HepG2 (cell line): ENCODE results near the gene SYT7.

Experiments
- HMGXB4 ChIP-seq, 2 experiments: sonication (generic) in 1 of 2; formaldehyde crosslinking in 1 of 2; IDR thresholded peaks; 2 replicates each; pipeline versions ENCODE4 v1.4.0 to v1.6.1; 2018 to 2020; ENCODE audit warnings: missing genetic modification reagents in 2 of 2, borderline replicate concordance in 1 of 2, low read depth in 1 of 2, mild to moderate bottlenecking in 1 of 2, missing biosample characterization in 1 of 2
- HNRNPUL1 ChIP-seq: fragments of 200-400 bp; formaldehyde crosslinking; IDR thresholded peaks from 2 replicates; pipeline ENCODE4 v1.6.1; 2017; ENCODE audit warnings: low read depth, mild to moderate bottlenecking, low read length, moderate library complexity
- POLR2AphosphoS5 ChIP-seq: IDR thresholded peaks from 2 replicates; pipeline ENCODE4 v1.6.1; 2012; ENCODE audit warnings: low read depth, low read length
- SKI ChIP-seq: fragments of 450-650 bp; IDR thresholded peaks from one replicate; pipeline ENCODE4 v1.6.1; 2018; ENCODE audit warnings: mild to moderate bottlenecking; ENCODE audit not compliant: partially characterized antibody
- TAF1 ChIP-seq: sonication (generic); formaldehyde crosslinking; IDR thresholded peaks from 2 replicates; pipeline ENCODE4 v1.4.0; 2020; ENCODE audit warnings: missing genetic modification reagents
- YY1 ChIP-seq: IDR thresholded peaks from 2 replicates; pipeline ENCODE4 v1.6.1; 2011; ENCODE audit warnings: low read length, low read depth, moderate library complexity, mild to moderate bottlenecking; ENCODE audit not compliant: insufficient read depth, insufficient replicate concordance

- TF ChIP-seq YY1 (no peak), HNRNPUL1 (no peak), HMGXB4 (CRISPR knock-in tag; IDR thresholded peaks at IDR 0.05; ENCODE audit: borderline replicate concordance in 1 of 2, low read depth in 1 of 2) (no peak), POLR2AphosphoS5 (no peak), TAF1 (no peak), SKI (no peak)
Measured at GRCh38 chr11:61484541-61484940, 96.3 kb downstream of the SYT7 start.
